Measurements from ENCODE around the gene TBP. TPM values are rescaled to one million over a fixed set of nuclear protein-coding genes. Genes with fewer than 3 reads are reported as not detected.

The TBP gene
- total RNA-seq = 10 to 100 TPM; 11.6 to 18.4 (median 16.0) TPM

DNA sequence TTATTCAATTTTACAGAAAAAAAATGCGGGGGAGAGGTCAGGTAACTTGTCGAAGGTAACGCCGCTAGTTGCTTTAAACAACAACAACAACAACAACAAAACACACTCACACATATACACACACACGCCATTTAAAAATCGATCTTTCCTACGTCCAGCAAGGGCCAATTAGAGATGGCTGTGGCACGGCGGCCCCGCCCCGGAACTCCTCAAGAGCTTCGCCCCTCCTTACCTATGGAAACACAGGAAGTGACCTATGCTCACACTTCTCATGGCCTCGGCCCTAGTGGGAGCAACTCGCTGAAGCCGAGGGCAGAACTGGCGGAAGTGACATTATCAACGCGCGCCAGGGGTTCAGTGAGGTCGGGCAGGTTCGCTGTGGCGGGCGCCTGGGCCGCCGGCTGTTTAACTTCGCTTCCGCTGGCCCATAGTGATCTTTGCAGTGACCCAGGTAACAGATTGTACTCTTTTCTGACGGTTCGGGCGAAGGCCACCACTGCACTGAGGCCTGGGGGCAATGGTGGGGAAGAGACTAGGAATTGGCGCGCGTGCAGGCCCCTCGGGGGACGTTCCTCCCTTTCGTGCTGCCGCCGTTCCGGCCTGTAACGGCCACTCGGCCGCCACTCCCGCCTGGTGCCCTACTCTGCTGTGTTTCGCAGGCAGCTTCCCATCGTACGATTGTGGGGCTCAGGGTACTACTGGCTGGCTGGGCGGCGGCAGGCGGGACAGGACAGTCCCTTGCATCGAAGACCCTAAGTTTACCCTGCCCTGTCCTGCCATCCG, at the start of gene TBP:
Gene TBP (plus strand): TSS at position 357 of the 783 bp plus-strand sequence. CDS start 2,661 bp downstream, outside the sequence.
- TF ChIP-seq, protein P1, sequence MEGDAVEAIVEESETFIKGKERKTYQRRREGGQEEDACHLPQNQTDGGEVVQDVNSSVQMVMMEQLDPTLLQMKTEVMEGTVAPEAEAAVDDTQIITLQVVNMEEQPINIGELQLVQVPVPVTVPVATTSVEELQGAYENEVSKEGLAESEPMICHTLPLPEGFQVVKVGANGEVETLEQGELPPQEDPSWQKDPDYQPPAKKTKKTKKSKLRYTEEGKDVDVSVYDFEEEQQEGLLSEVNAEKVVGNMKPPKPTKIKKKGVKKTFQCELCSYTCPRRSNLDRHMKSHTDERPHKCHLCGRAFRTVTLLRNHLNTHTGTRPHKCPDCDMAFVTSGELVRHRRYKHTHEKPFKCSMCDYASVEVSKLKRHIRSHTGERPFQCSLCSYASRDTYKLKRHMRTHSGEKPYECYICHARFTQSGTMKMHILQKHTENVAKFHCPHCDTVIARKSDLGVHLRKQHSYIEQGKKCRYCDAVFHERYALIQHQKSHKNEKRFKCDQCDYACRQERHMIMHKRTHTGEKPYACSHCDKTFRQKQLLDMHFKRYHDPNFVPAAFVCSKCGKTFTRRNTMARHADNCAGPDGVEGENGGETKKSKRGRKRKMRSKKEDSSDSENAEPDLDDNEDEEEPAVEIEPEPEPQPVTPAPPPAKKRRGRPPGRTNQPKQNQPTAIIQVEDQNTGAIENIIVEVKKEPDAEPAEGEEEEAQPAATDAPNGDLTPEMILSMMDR (IDR thresholded peaks at IDR 0.05; ENCODE audit: low read depth) = no peak

DNA sequence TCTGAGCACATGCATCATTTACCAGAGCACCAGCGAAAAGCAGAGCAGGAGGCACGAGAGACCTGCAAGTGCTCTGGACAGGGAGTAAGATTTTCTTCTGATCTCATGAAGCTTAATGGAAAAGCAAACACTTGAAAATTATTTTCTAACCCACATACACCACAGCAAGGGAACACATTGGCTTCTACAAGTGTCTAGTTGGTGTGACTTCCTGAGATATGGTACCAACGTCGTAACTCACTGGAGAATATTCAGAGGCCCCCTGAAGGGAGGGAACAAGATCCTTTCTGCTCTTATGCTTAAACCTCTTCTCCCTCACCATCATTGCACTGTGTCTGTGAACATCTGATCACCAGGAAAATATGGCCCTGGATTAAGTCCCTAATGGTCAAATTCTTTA, 49.7 kb upstream of the TBP start:
- TF ChIP-seq, protein P1 (IDR thresholded peaks at IDR 0.05; ENCODE audit: low read depth) = no peak

DNA sequence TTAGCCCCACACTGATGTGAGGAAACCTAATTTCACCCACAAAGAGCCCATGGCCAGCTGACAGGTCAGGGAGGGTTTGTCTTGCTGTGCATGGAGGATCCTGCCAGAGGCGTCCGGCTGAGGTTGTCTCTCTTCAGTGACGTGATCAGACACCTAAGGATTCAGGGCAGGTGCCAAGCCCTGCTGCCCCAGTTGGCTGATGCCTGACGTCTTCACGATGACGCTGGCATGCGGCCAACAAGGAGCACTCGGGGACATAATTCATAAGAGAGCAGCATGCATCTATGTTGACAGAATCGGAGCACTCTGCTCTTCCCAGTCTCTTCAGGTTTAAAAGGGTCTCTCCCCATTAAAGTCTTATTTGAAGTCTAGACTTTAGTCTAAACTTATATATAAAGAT, 48.9 kb upstream of the TBP start:
- TF ChIP-seq, protein P1 (IDR thresholded peaks at IDR 0.05; ENCODE audit: low read depth) = no peak

DNA sequence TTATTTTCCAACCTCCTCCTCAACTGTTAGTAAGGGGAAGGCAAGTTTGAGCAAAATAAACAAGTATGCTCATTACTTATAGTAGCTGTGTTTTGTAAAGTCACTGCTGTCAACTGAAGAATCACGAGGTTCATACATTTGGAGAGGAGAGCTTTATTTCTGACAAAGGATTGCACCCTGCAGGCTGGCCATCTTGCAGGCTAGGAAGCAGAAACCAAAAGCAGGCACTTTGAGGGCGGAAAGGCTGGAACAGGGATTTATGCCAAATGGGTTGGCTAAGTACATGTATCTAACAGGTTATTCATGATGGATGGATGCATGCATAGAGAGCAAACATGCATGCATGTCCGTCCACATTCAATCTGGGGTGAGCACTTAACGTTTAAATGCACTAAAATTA, 47.7 kb upstream of the TBP start:
- TF ChIP-seq, protein P1 (IDR thresholded peaks at IDR 0.05; ENCODE audit: low read depth) = no peak

DNA sequence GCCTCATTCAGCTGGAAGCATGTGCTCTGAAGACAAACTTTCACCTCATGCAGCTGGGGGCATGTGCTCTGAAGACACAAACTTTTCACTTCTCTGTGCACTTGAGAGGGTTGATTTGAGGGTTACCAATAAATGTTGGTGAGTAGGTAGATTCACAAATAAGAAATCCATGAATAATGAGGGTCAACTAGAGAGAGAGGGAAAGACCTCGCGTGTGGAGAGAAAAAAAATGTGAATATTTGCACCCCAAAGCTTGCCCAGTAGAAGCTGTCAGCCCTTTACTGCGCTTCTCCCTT, 44.5 kb upstream of the TBP start:
- TF ChIP-seq, protein P1 (IDR thresholded peaks at IDR 0.05; ENCODE audit: low read depth) = no peak

DNA sequence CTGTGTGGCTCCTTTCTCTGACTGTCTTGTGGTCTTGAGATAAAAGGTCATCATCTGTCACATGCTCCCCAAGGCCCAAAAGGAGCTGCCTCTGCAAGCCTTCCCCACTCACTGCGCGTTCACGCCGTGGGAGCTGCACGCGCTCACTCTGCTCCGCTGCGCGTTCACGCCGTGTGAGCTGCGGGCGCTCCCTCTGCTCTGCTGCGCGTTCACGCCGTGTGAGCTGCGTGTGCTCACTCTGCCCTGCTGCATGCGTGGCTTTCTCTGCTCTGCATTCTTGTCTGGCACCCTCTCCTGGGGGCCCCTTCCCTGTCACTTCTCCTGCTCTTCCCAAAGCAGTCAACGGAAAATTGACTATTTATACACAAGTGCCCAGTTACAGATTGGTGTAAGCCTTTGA, 43.5 kb upstream of the TBP start:
- TF ChIP-seq, protein P1 (IDR thresholded peaks at IDR 0.05; ENCODE audit: low read depth) = no peak

DNA sequence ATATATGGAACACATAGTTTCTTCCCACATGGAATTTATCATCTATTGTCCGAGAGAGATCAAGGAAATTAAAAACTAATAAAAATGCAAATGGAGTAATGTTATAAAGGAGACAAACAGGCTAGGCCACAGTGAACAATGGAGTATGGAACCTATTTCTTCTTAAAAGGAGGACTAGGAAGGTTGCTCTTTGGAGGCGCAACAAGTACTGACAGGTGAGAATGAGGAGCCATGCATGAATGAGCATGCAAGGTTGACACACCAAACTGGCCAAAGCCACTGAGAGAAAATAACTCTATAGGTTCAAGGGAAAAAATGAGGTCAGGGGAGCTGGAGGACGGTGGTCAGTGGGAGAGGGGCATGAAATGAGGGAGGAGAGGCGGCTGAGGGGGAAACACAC, 41.9 kb upstream of the TBP start:
- TF ChIP-seq, protein P1 (IDR thresholded peaks at IDR 0.05; ENCODE audit: low read depth) = no peak

Measured in subcutaneous adipose tissue (tissue), 4 donors.